Purkinje cell (primary cell): ENCODE measurements around the gene AICDA. TPM values are rescaled to one million over a fixed set of nuclear protein-coding genes. Genes with fewer than 3 reads are reported as not detected.

Source experiments
- polyA plus RNA-seq: library from polyadenylated mRNA; unstranded; fragments of >200 nt; fragmentation: Nextera tagmentation; gene quantifications from 2 replicates; pipeline ENCODE4 v1.2.1, GENCODE V29; 2014

Gene AICDA
- polyA plus RNA-seq: not detected in 2 replicates

GRCh38 chr12:8612629-8613028 is at the start of gene AICDA:
Gene AICDA, minus strand, starts transcription at chr12:8612859. Its CDS starts 92 bp downstream, at chr12:8612767.

Other genes starting within 250 kb of the AICDA start
- not detected in 2 replicates for gene CLEC6A, start 156.9 kb downstream of the AICDA start, polyA plus RNA-seq
- gene CLEC4D, start 99.4 kb downstream of the AICDA start, polyA plus RNA-seq: not detected in 2 replicates
- gene CLEC4E, start 72.0 kb downstream of the AICDA start, polyA plus RNA-seq: not detected in 2 replicates
- not detected in 2 replicates for gene MFAP5, start 50.0 kb upstream of the AICDA start, polyA plus RNA-seq
- gene RIMKLB, start 85.1 kb upstream of the AICDA start, polyA plus RNA-seq: 41.8 and 53.4 TPM in 2 replicates
- gene A2ML1, start 209.8 kb upstream of the AICDA start, polyA plus RNA-seq: 0.07 TPM in 1 of 2 replicates, not detected in the other